ENCODE results near the gene MCAM. TPM values are rescaled to one million over a fixed set of nuclear protein-coding genes. Genes with fewer than 3 reads are reported as not detected.

Gene MCAM
- total and polyA plus RNA-seq, 2 donors (not counting 3 experiments of a cell fraction or from before 2014, with no cell fraction given), result 1,027 to 2,543 TPM

DNA sequence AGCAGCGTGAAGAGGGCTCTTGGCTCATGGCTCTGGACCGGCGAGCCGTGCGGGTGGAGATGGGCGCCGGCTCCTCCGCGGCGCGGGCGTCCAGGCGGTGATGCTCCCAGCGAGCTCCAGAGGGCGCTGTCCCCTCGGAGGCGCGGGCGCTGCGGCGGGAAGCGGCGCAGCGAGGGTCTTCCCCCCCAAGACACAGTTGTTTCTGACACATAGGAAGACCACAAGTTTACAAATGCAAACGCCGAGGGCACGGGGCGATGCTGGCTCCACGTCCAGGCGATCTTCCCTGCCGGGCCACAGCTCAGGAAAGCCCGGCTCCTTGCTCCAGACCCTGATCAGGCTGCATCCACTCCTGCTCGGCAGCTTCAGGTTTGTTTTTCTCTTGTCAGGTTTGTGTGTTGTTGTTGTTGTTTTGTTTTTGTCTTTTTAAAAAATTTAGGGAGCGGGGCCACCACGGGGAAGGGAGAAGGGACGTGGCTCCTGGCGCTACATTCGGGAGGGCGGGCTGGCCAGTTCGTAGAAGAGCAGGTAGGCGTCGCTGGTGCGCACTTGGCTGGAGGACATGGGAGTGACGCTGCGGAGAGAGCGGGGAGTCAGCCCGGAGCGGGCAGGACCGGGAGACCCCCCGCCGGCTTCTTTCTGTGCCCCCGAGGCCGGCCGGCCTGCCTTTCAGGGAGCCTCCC, 39.6 kb upstream of the MCAM start:
- H3K36me3 ChIP-seq (ENCODE audit: control insufficient read depth in 2 of 2, extremely low read depth in 1 of 2, insufficient read depth in 2 of 2, low read length in 2 of 2), result no peaks in the 10 kb centered on the region
- H3K4me1 ChIP-seq (ENCODE audit: control insufficient read depth, extremely low read depth, insufficient read depth, low read length), result peaks cover 5% of the 10 kb centered on the region
- peak overlapping the region; percentile 98 for H2AFZ ChIP-seq (ENCODE audit: low read depth, low read length)
- BruUV-seq (replicated peaks), result no TSS peak
- intact Hi-C loops (cut with micrococcal nuclease), result loop anchor here (1.0 to 10.0 kb wide), 4 partner anchors 16 to 858 kb away; partner anchors contain the start of genes C1QTNF5 and OAF
- dilution Hi-C loops (cut with MboI; ENCODE audit: extremely low pct_ligation_motif_present, low sequenced_read_pairs), result no loop called here
- peak overlapping the region; percentile 88 for H3K4me2 ChIP-seq (ENCODE audit: insufficient read depth, low read length)
- peak overlapping the region; percentile 78 for H3K9ac ChIP-seq (replicated peaks; ENCODE audit: extremely low read depth, insufficient read depth, low read length)
- no peaks in the 10 kb centered on the region for H3K79me2 ChIP-seq (ENCODE audit: control insufficient read depth, insufficient read depth, low read length)
- H3K27ac ChIP-seq (ENCODE audit: insufficient read depth, low read depth, low read length), result peak overlapping the region; percentile 51
- H3K9me1 ChIP-seq (replicated peaks; ENCODE audit: control insufficient read depth, extremely low read depth, insufficient read depth, low read length), result no peaks in the 10 kb centered on the region
- FAIRE-seq (peak; percentile 71), DNase-seq (ENCODE audit: low read depth, low spot score) (peak; percentile 67)
- ChIA-PET CTCF (interaction anchor here (0.6 to 4.7 kb wide), 27 partner anchors 8 to 973 kb away, joined by 3 to 154 read pairs (median 4); partner anchors contain the start of genes C1QTNF5, HMBS, MFRP and USP2), POLR2A (interaction anchor here (0.6 to 0.7 kb wide), 2 partner anchors 25 to 216 kb away, joined by 3 read pairs; partner anchors contain the start of gene USP2)
- H3K27me3 ChIP-seq (ENCODE audit: control insufficient read depth in 2 of 2, insufficient read depth in 2 of 2, low read length in 2 of 2), result no peaks in the 10 kb centered on the region
- H3K4me3 ChIP-seq (replicated peaks in 1 of 3; ENCODE audit: insufficient read depth in 1 of 3, low read depth in 1 of 3, low read length in 3 of 3), result peak overlapping the region; percentile 65 to 69 (median 67)
- TF ChIP-seq, protein P1, sequence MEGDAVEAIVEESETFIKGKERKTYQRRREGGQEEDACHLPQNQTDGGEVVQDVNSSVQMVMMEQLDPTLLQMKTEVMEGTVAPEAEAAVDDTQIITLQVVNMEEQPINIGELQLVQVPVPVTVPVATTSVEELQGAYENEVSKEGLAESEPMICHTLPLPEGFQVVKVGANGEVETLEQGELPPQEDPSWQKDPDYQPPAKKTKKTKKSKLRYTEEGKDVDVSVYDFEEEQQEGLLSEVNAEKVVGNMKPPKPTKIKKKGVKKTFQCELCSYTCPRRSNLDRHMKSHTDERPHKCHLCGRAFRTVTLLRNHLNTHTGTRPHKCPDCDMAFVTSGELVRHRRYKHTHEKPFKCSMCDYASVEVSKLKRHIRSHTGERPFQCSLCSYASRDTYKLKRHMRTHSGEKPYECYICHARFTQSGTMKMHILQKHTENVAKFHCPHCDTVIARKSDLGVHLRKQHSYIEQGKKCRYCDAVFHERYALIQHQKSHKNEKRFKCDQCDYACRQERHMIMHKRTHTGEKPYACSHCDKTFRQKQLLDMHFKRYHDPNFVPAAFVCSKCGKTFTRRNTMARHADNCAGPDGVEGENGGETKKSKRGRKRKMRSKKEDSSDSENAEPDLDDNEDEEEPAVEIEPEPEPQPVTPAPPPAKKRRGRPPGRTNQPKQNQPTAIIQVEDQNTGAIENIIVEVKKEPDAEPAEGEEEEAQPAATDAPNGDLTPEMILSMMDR (IDR thresholded peaks at IDR 0.05; ENCODE audit: extremely low read depth in 1 of 2, insufficient read depth in 1 of 2, low read depth in 1 of 2, low read length in 2 of 2), result peak; percentile 91 to 94
- no peak for TF ChIP-seq GATA2 (IDR thresholded peaks at IDR 0.05; ENCODE audit: insufficient read depth, insufficient read length, low read depth, low read length)
- no peaks in the 10 kb centered on the region for H4K20me1 ChIP-seq (replicated peaks; ENCODE audit: control insufficient read depth, extremely low read depth, insufficient read depth, low read length)
- no peaks in the 10 kb centered on the region for H3K9me3 ChIP-seq (replicated peaks; ENCODE audit: control insufficient read depth, insufficient read depth, low read length)

All from endothelial cell of umbilical vein (primary cell).